Left ventricle myocardium inferior (tissue), 1 donor: Measurements from ENCODE around the gene SLC19A3. TPM values are rescaled to one million over a fixed set of nuclear protein-coding genes. Genes with fewer than 3 reads are reported as not detected.
"Not testable (repeated sequence)": the region's sequence is repeated elsewhere in the genome, so short reads cannot be mapped to it uniquely, and the experiment has no call there.

Experiments used
- DNase-seq: peaks from one replicate; pipeline ENCODE4 v3.0.0-alpha.2; 2020
- H3K27ac ChIP-seq: fragments of 200-600 bp; replicated peaks from 2 replicates; pipeline ENCODE4 v1.8.0; 2021
- H3K27me3 ChIP-seq: fragments of 200-600 bp; 2 replicates; pipeline ENCODE4 v1.8.0; 2021; ENCODE audit warnings: low read depth
- H3K36me3 ChIP-seq: fragments of 200-600 bp; 2 replicates; pipeline ENCODE4 v1.8.0; 2021
- H3K4me1 ChIP-seq: fragments of 200-600 bp; 2 replicates; pipeline ENCODE4 v1.8.0; 2021
- H3K4me3 ChIP-seq: fragments of 200-600 bp; 2 replicates; pipeline ENCODE4 v1.8.0; 2021; ENCODE audit warnings: mild to moderate bottlenecking, moderate library complexity
- H3K9me3 ChIP-seq: fragments of 200-600 bp; replicated peaks from 2 replicates; pipeline ENCODE4 v1.8.0; 2021
- CTCF ChIP-seq: fragments of 200-600 bp; IDR thresholded peaks from 2 replicates; pipeline ENCODE4 v1.8.0; 2021; ENCODE audit warnings: antibody characterized with exemption, mild to moderate bottlenecking, borderline replicate concordance
- intact Hi-C: fragments of 100-400 bp; cut with micrococcal nuclease; formaldehyde crosslinking; loops from one replicate; pipeline ENCODE4 v1.11.0; 2022
- total RNA-seq: library from RNA; stranded (reverse); fragmentation: NEBNext Ultra II Directional; extraction: Animal tissue kit (Norgen Biotek cat#: 25700); gene quantifications from one replicate; pipeline ENCODE4 v1.2.1, GENCODE V29; 2021
- donor health status: DM: no; HTN: yes; CAD: no; lungs with severe emphysema.

The SLC19A3 gene
- total RNA-seq, 1 donor from 2014 or later, result 0.74 TPM

- H3K36me3 ChIP-seq, result no peaks in the 10 kb centered on the region
- no peaks in the 10 kb centered on the region for H3K9me3 ChIP-seq
- H3K4me1 ChIP-seq, result no peaks in the 10 kb centered on the region
- H3K4me3 ChIP-seq, result no peak overlapping the region
- no peak for TF ChIP-seq CTCF
- intact Hi-C loops, result no loop called here
- DNase-seq, result no peak
- H3K27ac ChIP-seq, result no peak overlapping the region
- H3K27me3 ChIP-seq, result no peaks in the 10 kb centered on the region
These were observed 41.7 kb upstream of the SLC19A3 start for GRCh38 chr2:227759411-227760118.

- H3K4me1 ChIP-seq, DNase-seq, H3K27me3 ChIP-seq, H3K4me3 ChIP-seq, H3K36me3 ChIP-seq, intact Hi-C loops, H3K27ac ChIP-seq, H3K9me3 ChIP-seq: not testable (repeated sequence)
These were observed 38.4 kb upstream of the SLC19A3 start for GRCh38 chr2:227756261-227756660.

GRCh38 chr2:227748079-227748478 lies 30.3 kb upstream of the SLC19A3 start:
- TF ChIP-seq CTCF, result no peak
- Histone ChIP-seq H3K36me3 (no peaks in the 10 kb centered on the region), H3K9me3 (no peaks in the 10 kb centered on the region), H3K27ac (no peak overlapping the region), H3K27me3 (peaks cover 10% of the 10 kb centered on the region), H3K4me3 (no peak overlapping the region), H3K4me1 (no peaks in the 10 kb centered on the region)
- DNase-seq, result no peak
- intact Hi-C loops, result no loop called here

GRCh38 chr2:227745594-227745993 lies 27.8 kb upstream of the SLC19A3 start, which contains the start of gene SCYGR8:
SCYGR8 (plus strand) TSS chr2:227745894; CDS start chr2:227745894, 0 bp downstream.
- TF ChIP-seq CTCF, result no peak
- intact Hi-C loops, result no loop called here
- H3K27me3 ChIP-seq, result peaks cover 13% of the 10 kb centered on the region

GRCh38 chr2:227740705-227741104 lies 22.9 kb upstream of the SLC19A3 start:
- intact Hi-C loops, H3K4me3 ChIP-seq, DNase-seq, H3K4me1 ChIP-seq, H3K27ac ChIP-seq, H3K9me3 ChIP-seq, H3K36me3 ChIP-seq: not testable (repeated sequence)
- peaks cover 14% of the 10 kb centered on the region for H3K27me3 ChIP-seq

More at GRCh38 chr2:227745594-227745993, 27.8 kb upstream of the SLC19A3 start, which contains the start of gene SCYGR8:
- no peak for DNase-seq
- Histone ChIP-seq H3K4me3 (no peak within 1 kb of the TSS), H3K4me1 (no peaks in the 10 kb centered on the region), H3K36me3 (no peaks in the 10 kb centered on the region), H3K27ac (no peak within 1 kb of the TSS), H3K9me3 (no peaks in the 10 kb centered on the region)

GRCh38 chr2:227739351-227739750 lies 21.5 kb upstream of the SLC19A3 start:
- no peak for DNase-seq
- Histone ChIP-seq H3K4me1 (no peaks in the 10 kb centered on the region), H3K27ac (no peak overlapping the region), H3K36me3 (no peaks in the 10 kb centered on the region), H3K4me3 (no peak overlapping the region), H3K27me3 (peaks cover 14% of the 10 kb centered on the region), H3K9me3 (no peaks in the 10 kb centered on the region)
- intact Hi-C loops, result no loop called here
- no peak for TF ChIP-seq CTCF
